ENCODE measurements around the gene BTN3A1. TPM values are rescaled to one million over a fixed set of nuclear protein-coding genes. Genes with fewer than 3 reads are reported as not detected.
"Not testable (repeated sequence)": the region's sequence is repeated elsewhere in the genome, so short reads cannot be mapped to it uniquely, and the experiment has no call there.

The BTN3A1 gene
- total RNA-seq, 2 experiments from 2014 or later = 33.3 to 33.4 TPM

DNA sequence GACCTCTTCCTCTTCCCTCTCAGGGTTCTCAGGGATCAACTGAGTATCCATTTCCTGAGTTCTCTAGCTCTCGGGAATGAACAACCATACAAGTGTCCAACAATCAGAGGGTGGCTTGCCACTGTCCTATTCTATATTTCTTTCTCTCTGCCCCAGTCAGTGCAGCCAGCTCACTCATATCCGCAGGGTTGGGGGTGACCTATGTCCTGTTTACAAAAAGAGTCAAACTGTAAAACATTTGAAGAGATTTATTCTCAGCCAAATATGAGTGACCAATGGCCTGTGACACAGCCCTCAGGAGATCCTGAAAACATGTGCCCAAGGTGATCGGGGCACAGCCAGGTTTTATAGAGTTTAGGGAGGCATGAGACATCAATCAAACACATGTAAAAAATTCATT, 47.9 kb upstream of the BTN3A1 start:
- no peak for DNase-seq (ENCODE audit: low spot score)
- ChIA-PET POLR2A (interaction anchor here (1.4 to 2.1 kb wide), 3 partner anchors 9 to 12 kb away, joined by 6 to 9 read pairs (median 6); no protein-coding TSS in a partner anchor), CTCF (ENCODE audit: unreplicated experiment) (no interaction called here)
- peaks cover 73% of the 10 kb centered on the region for H3K4me1 ChIP-seq (ENCODE audit: insufficient read depth, low read length, poor library complexity, severe bottlenecking)
- H4K20me1 ChIP-seq (ENCODE audit: insufficient read depth, low read length) = no peaks in the 10 kb centered on the region
- H3K4me2 ChIP-seq (ENCODE audit: low read length) = no peak overlapping the region
- no peak overlapping the region for H3K4me3 ChIP-seq (ENCODE audit: low read depth, low read length, poor library complexity, severe bottlenecking)
- no peak overlapping the region for H3K27ac ChIP-seq (ENCODE audit: low read depth, low read length, poor library complexity, severe bottlenecking)
- BruUV-seq (replicated peaks) = no TSS peak
- no peaks in the 10 kb centered on the region for H3K36me3 ChIP-seq (ENCODE audit: insufficient read depth, low read length)
- TF ChIP-seq, protein P1, sequence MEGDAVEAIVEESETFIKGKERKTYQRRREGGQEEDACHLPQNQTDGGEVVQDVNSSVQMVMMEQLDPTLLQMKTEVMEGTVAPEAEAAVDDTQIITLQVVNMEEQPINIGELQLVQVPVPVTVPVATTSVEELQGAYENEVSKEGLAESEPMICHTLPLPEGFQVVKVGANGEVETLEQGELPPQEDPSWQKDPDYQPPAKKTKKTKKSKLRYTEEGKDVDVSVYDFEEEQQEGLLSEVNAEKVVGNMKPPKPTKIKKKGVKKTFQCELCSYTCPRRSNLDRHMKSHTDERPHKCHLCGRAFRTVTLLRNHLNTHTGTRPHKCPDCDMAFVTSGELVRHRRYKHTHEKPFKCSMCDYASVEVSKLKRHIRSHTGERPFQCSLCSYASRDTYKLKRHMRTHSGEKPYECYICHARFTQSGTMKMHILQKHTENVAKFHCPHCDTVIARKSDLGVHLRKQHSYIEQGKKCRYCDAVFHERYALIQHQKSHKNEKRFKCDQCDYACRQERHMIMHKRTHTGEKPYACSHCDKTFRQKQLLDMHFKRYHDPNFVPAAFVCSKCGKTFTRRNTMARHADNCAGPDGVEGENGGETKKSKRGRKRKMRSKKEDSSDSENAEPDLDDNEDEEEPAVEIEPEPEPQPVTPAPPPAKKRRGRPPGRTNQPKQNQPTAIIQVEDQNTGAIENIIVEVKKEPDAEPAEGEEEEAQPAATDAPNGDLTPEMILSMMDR (conservative IDR thresholded peaks at IDR 0.05; ENCODE audit: low read length) = no peak
- no peak for TF ChIP-seq EZH2phosphoT487 (IDR thresholded peaks at IDR 0.05; ENCODE audit: borderline replicate concordance, low read depth, low read length)
- H3K9me2 ChIP-seq (ENCODE audit: insufficient read depth, low read length) = no peaks in the 10 kb centered on the region
- H3K79me2 ChIP-seq (ENCODE audit: insufficient read depth, low read depth, low read length) = no peaks in the 10 kb centered on the region
- no peaks in the 10 kb centered on the region for H3K9me3 ChIP-seq (ENCODE audit: low read length)
- no peak overlapping the region for H2AFZ ChIP-seq (ENCODE audit: low read length)
- intact Hi-C loops (cut with micrococcal nuclease; ENCODE audit: unreplicated experiment) = no loop called here

DNA sequence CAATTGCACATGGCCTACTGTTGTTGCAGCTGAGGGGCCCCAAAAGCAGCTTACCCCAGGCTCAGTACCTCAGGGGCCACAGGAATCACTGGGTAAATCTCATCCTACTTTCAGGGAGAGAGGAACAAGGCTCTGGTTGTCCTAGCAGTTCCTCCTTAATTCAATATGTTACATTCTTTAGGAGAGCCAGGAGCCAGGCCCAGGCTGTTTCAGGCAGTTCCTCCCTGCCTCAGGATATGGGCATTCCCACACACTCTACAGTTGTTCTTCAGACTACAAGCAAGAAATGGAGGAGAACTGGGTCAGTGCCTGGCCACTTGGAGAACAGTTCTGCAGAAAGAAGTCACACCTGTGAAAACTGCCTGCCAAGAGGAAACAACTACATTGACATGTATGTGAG, 46.7 kb upstream of the BTN3A1 start:
- intact Hi-C loops (cut with micrococcal nuclease; ENCODE audit: unreplicated experiment) = no loop called here
- POLR2A ChIA-PET = interaction anchor here (1.0 to 2.1 kb wide), 4 partner anchors 8 to 132 kb away, joined by 4 to 9 read pairs (median 6); no protein-coding TSS in a partner anchor

DNA sequence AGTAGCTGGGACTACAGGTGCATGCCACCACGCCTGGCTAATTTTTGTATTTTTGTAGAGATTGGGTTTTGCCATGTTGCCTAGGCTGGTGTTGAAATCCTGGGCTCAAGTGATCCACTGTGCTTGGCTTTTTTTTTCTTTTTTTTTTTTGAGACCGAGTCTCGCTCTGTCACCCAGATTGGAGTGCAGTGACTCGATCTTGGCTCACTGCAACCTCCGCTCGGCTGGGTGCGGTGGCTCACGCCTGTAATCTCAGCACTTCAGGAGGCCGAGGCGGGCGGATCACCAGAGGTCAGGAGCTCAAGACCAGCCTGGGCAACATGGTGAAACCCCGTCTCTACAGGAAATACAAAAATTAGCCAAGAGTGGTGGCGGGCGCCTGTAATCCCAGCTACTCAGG, 44.5 kb upstream of the BTN3A1 start:
- CTCF ChIA-PET (ENCODE audit: unreplicated experiment); H3K79me2 ChIP-seq (ENCODE audit: insufficient read depth, low read depth, low read length); BruUV-seq (replicated peaks); H3K36me3 ChIP-seq (ENCODE audit: insufficient read depth, low read length); H2AFZ ChIP-seq (ENCODE audit: low read length); H3K4me3 ChIP-seq (ENCODE audit: low read depth, low read length, poor library complexity, severe bottlenecking); H3K9me2 ChIP-seq (ENCODE audit: insufficient read depth, low read length); DNase-seq (ENCODE audit: low spot score); intact Hi-C loops (cut with micrococcal nuclease; ENCODE audit: unreplicated experiment); H3K27ac ChIP-seq (ENCODE audit: low read depth, low read length, poor library complexity, severe bottlenecking); H4K20me1 ChIP-seq (ENCODE audit: insufficient read depth, low read length); H3K9me3 ChIP-seq (ENCODE audit: low read length); H3K4me2 ChIP-seq (ENCODE audit: low read length): not testable (repeated sequence)
- POLR2A ChIA-PET = interaction anchor here (0.7 to 1.5 kb wide), 5 partner anchors 12 to 181 kb away, joined by 3 to 4 read pairs (median 4); partner anchors contain the start of gene HMGN4
- H3K4me1 ChIP-seq (ENCODE audit: insufficient read depth, low read length, poor library complexity, severe bottlenecking) = peaks cover 82% of the 10 kb centered on the region

More for the DNA sequence above, 46.7 kb upstream of the BTN3A1 start:
- Histone ChIP-seq H2AFZ (ENCODE audit: low read length) (no peak overlapping the region), H3K9me2 (ENCODE audit: insufficient read depth, low read length) (no peaks in the 10 kb centered on the region), H3K4me1 (ENCODE audit: insufficient read depth, low read length, poor library complexity, severe bottlenecking) (peaks cover 79% of the 10 kb centered on the region), H3K36me3 (ENCODE audit: insufficient read depth, low read length) (no peaks in the 10 kb centered on the region), H3K4me2 (ENCODE audit: low read length) (no peak overlapping the region), H4K20me1 (ENCODE audit: insufficient read depth, low read length) (no peaks in the 10 kb centered on the region), H3K9me3 (ENCODE audit: low read length) (no peaks in the 10 kb centered on the region; the same call in 1 of the 2 replicates), H3K79me2 (ENCODE audit: insufficient read depth, low read depth, low read length) (no peaks in the 10 kb centered on the region), H3K4me3 (ENCODE audit: low read depth, low read length, poor library complexity, severe bottlenecking) (no peak overlapping the region), H3K27ac (ENCODE audit: low read depth, low read length, poor library complexity, severe bottlenecking) (no peak overlapping the region)
- DNase-seq (ENCODE audit: low spot score) = no peak
- CTCF ChIA-PET (ENCODE audit: unreplicated experiment) = no interaction called here
- BruUV-seq (replicated peaks) = no TSS peak
- TF ChIP-seq EZH2phosphoT487 (IDR thresholded peaks at IDR 0.05; ENCODE audit: borderline replicate concordance, low read depth, low read length) = no peak
- TF ChIP-seq, protein P1 (conservative IDR thresholded peaks at IDR 0.05; ENCODE audit: low read length) = no peak

All from OCI-LY7 (cell line).